ENCODE data around the gene FBLIM1.

FBLIM1 gene

GRCh38 chr1:15799004-15799867 is 40.6 kb downstream of the FBLIM1 start:
- TF ChIP-seq CTCF (IDR thresholded peaks at IDR 0.05; ENCODE audit: control extremely low read depth, extremely low read depth, low read depth, missing control alignments), result no peak
- ChIA-PET CTCF (interaction anchor here (1.8 to 2.3 kb wide), 3 partner anchors 8 to 16 kb away, joined by 6 to 7 read pairs (median 7); no protein-coding TSS in a partner anchor), POLR2A (no interaction called here)
- no peak for DNase-seq (ENCODE audit: extremely low spot score)

- CTCF ChIA-PET, result interaction anchor here (1.3 to 2.3 kb wide), 4 partner anchors 9 to 194 kb away, joined by 5 to 7 read pairs (median 6); no protein-coding TSS in a partner anchor
- no peak for TF ChIP-seq CTCF (IDR thresholded peaks at IDR 0.05; ENCODE audit: control extremely low read depth, extremely low read depth, low read depth, missing control alignments)
- no peak for DNase-seq (ENCODE audit: extremely low spot score)
- POLR2A ChIA-PET, result interaction anchor here (0.7 kb wide), 1 partner anchor 13 kb away, joined by 3 read pairs; no protein-coding TSS in a partner anchor
These were observed 41.6 kb downstream of the FBLIM1 start for GRCh38 chr1:15799928-15800835.

DNA sequence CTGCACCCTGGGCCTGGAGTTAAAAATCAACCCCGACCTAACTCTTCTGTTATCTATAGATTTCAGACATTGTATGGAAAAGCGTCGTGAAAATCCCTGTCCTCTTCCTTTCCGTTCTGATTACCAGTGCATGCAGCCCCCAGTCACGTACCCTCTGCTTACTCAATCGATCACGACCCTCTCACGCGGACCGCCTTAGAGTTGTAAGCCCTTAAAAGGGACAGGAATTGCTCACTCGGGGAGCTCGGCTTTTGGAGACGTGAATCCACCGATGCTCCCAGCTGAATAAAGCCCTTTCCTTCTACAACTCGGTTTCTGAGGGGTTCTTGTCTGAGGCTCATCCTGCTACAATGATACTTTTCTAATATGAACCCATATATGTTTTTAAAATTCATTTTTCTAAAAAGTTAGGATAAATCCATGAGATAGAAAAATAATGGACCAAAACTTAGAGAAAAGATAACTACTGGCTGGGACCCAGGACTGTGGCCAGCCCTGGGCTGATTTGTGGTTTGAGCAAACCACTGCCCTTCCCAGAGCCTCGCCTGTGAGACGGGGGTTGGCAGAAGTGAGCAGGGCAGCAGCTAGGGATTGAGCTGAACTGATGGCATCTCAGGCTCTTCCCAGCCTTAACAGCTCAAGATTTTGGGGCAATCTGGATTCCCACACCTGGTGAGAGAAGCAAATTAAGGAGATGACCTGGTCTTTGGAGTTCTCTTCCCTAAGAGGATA is 43.8 kb downstream of the FBLIM1 start:
- ChIA-PET CTCF (interaction anchor here (0.5 to 1.9 kb wide), 5 partner anchors 11 to 203 kb away, joined by 3 to 10 read pairs (median 6); no protein-coding TSS in a partner anchor), POLR2A (no interaction called here)
- no peak for TF ChIP-seq CTCF (IDR thresholded peaks at IDR 0.05; ENCODE audit: control extremely low read depth, extremely low read depth, low read depth, missing control alignments)
- no peak for DNase-seq (ENCODE audit: extremely low spot score)

- DNase-seq (ENCODE audit: extremely low spot score), result no peak
- peak; percentile 39 for TF ChIP-seq CTCF (IDR thresholded peaks at IDR 0.05; ENCODE audit: control extremely low read depth, extremely low read depth, low read depth, missing control alignments)
- CTCF ChIA-PET, result interaction anchor here (0.8 to 2.0 kb wide), 10 partner anchors 9 to 252 kb away, joined by 3 to 9 read pairs (median 6); no protein-coding TSS in a partner anchor
- POLR2A ChIA-PET, result no interaction called here
These were observed 44.8 kb downstream of the FBLIM1 start for GRCh38 chr1:15803380-15803779.

GRCh38 chr1:15804060-15804459 is 45.5 kb downstream of the FBLIM1 start:
- TF ChIP-seq CTCF (IDR thresholded peaks at IDR 0.05; ENCODE audit: control extremely low read depth, extremely low read depth, low read depth, missing control alignments), result no peak
- ChIA-PET POLR2A (no interaction called here), CTCF (interaction anchor here (0.8 to 2.0 kb wide), 10 partner anchors 10 to 251 kb away, joined by 3 to 9 read pairs (median 6); no protein-coding TSS in a partner anchor)
- DNase-seq (ENCODE audit: extremely low spot score), result no peak
